SK-N-SH treated with all-trans-retinoic acid at 6 μM for 48 hours (cell line): ENCODE results near the gene SAMD11.
A peak's percentile ranks its signal among the peaks of the same experiment; 100 is the strongest.

ENCODE experiments used
- ATAC-seq: fragments of 200-7000 bp; cut with Tn5 transposase; 3 replicates; pipeline ENCODE4 v1.9.1; 2020; ENCODE audit warnings: mild to moderate bottlenecking, moderate library complexity
- ARNTL ChIP-seq: fragments of 450-650 bp; formaldehyde crosslinking; IDR thresholded peaks from 2 replicates; pipeline ENCODE4 v1.5.0; 2020; ENCODE audit warnings: low read depth, mild to moderate bottlenecking, moderate library complexity, borderline replicate concordance
- BACH2 ChIP-seq: fragments of 250-450 bp; sonication (Bioruptor Pico); IDR thresholded peaks from 2 replicates; pipeline ENCODE4 v1.9.0; 2021; ENCODE audit warnings: mild to moderate bottlenecking, borderline replicate concordance
- CREB5 ChIP-seq: fragments of 250-450 bp; sonication (Bioruptor Pico); IDR thresholded peaks from 2 replicates; pipeline ENCODE4 v1.5.1; 2020; ENCODE audit warnings: low read depth, mild to moderate bottlenecking, moderate library complexity
- CSDC2 ChIP-seq: fragments of 250-450 bp; sonication (Bioruptor Pico); IDR thresholded peaks from 2 replicates; pipeline ENCODE4 v1.5.0; 2020; ENCODE audit warnings: mild to moderate bottlenecking, moderate library complexity
- CSRNP3 ChIP-seq: fragments of 250-450 bp; sonication (Bioruptor Pico); IDR thresholded peaks from 2 replicates; pipeline ENCODE4 v1.5.1; 2021; ENCODE audit warnings: mild to moderate bottlenecking, moderate library complexity
- ESRRG ChIP-seq: fragments of 250-450 bp; sonication (Bioruptor Pico); IDR thresholded peaks from 2 replicates; pipeline ENCODE4 v1.6.1; 2021; ENCODE audit warnings: mild to moderate bottlenecking
- GLIS3 ChIP-seq: fragments of 250-450 bp; sonication (Bioruptor Pico); IDR thresholded peaks from 2 replicates; pipeline ENCODE4 v1.5.0; 2020; ENCODE audit warnings: mild to moderate bottlenecking, moderate library complexity
- OSR1 ChIP-seq: fragments of 250-450 bp; sonication (Bioruptor Pico); IDR thresholded peaks from 2 replicates; pipeline ENCODE4 v1.8.0; 2022; ENCODE audit warnings: moderate library complexity, mild to moderate bottlenecking, inconsistent platforms
- PATZ1 ChIP-seq: fragments of 250-450 bp; sonication (Bioruptor Pico); IDR thresholded peaks from 2 replicates; pipeline ENCODE4 v1.8.0; 2020; ENCODE audit warnings: mild to moderate bottlenecking, moderate library complexity, borderline replicate concordance
- POU6F1 ChIP-seq: fragments of 250-450 bp; sonication (Bioruptor Pico); IDR thresholded peaks from 2 replicates; pipeline ENCODE4 v1.8.0; 2021; ENCODE audit warnings: low read depth, mild to moderate bottlenecking, moderate library complexity, borderline replicate concordance
- PPARA ChIP-seq: fragments of 250-450 bp; sonication (Bioruptor Pico); IDR thresholded peaks from 2 replicates; pipeline ENCODE4 v1.5.0; 2020; ENCODE audit warnings: mild to moderate bottlenecking, borderline replicate concordance
- RARB ChIP-seq: fragments of 250-450 bp; sonication (Bioruptor Pico); IDR thresholded peaks from 2 replicates; pipeline ENCODE4 v1.8.0; 2021; ENCODE audit warnings: mild to moderate bottlenecking, moderate library complexity
- SNAI2 ChIP-seq: fragments of 250-450 bp; sonication (Bioruptor Pico); IDR thresholded peaks from 2 replicates; pipeline ENCODE4 v1.5.0; 2020; ENCODE audit warnings: mild to moderate bottlenecking, moderate library complexity
- TCF4 ChIP-seq: fragments of 250-450 bp; sonication (Bioruptor Pico); IDR thresholded peaks from 2 replicates; pipeline ENCODE4 v1.8.0; 2021; ENCODE audit warnings: mild to moderate bottlenecking, moderate library complexity, borderline replicate concordance
- TOX ChIP-seq: fragments of 250-450 bp; sonication (Bioruptor Pico); IDR thresholded peaks from 2 replicates; pipeline ENCODE4 v1.8.0; 2021; ENCODE audit warnings: mild to moderate bottlenecking, moderate library complexity, borderline replicate concordance
- TSHZ2 ChIP-seq: fragments of 250-450 bp; sonication (Bioruptor Pico); IDR thresholded peaks from 2 replicates; pipeline ENCODE4 v1.5.0; 2020; ENCODE audit warnings: mild to moderate bottlenecking, moderate library complexity
- ZC3H10 ChIP-seq: fragments of 250-450 bp; sonication (Bioruptor Pico); IDR thresholded peaks from 2 replicates; pipeline ENCODE4 v1.5.1; 2021; ENCODE audit warnings: mild to moderate bottlenecking, moderate library complexity
- ZFP3 ChIP-seq: fragments of 250-450 bp; sonication (Bioruptor Pico); IDR thresholded peaks from 2 replicates; pipeline ENCODE4 v1.5.0; 2020; ENCODE audit warnings: mild to moderate bottlenecking, moderate library complexity
- ZFP30 ChIP-seq: fragments of 450-650 bp; formaldehyde crosslinking; IDR thresholded peaks from 2 replicates; pipeline ENCODE4 v1.5.0; 2022; ENCODE audit warnings: mild to moderate bottlenecking, moderate library complexity
- ZNF565 ChIP-seq: fragments of 450-650 bp; formaldehyde crosslinking; conservative IDR thresholded peaks from 2 replicates; pipeline ENCODE4 v1.5.0; 2020; ENCODE audit warnings: low read depth, mild to moderate bottlenecking, moderate library complexity
- ZNF70 ChIP-seq: fragments of 450-650 bp; formaldehyde crosslinking; IDR thresholded peaks from 2 replicates; pipeline ENCODE4 v1.5.0; 2020; ENCODE audit warnings: mild to moderate bottlenecking, moderate library complexity
- ZNF8 ChIP-seq: fragments of 450-650 bp; formaldehyde crosslinking; IDR thresholded peaks from 2 replicates; pipeline ENCODE4 v1.5.0; 2020; ENCODE audit warnings: mild to moderate bottlenecking, moderate library complexity

Gene SAMD11

GRCh38 chr1:931380-932172, 7.9 kb downstream of the SAMD11 start:
- TF ChIP-seq RARB, result no peak
- no peak for TF ChIP-seq GLIS3 (CRISPR knock-in tag)
- TF ChIP-seq ESRRG, result no peak
- no peak for TF ChIP-seq TCF4
- TF ChIP-seq TSHZ2, result no peak
- no peak for TF ChIP-seq OSR1 (CRISPR knock-in tag)
- TF ChIP-seq ZFP3 (CRISPR knock-in tag), result peak; percentile 95
- no peak for TF ChIP-seq ZNF565 (CRISPR knock-in tag)
- no peak for ATAC-seq

- no peak for ATAC-seq
- TF ChIP-seq CSRNP3 (CRISPR knock-in tag) (no peak), PATZ1 (no peak), GLIS3 (CRISPR knock-in tag) (no peak), SNAI2 (CRISPR knock-in tag) (no peak), BACH2 (CRISPR knock-in tag) (no peak), PPARA (CRISPR knock-in tag) (no peak), CREB5 (CRISPR knock-in tag) (no peak)
- TF ChIP-seq, all 23 proteins: peak for 0
Measured at GRCh38 chr1:932173-932510, 8.4 kb downstream of the SAMD11 start.

- TF ChIP-seq ZC3H10 (CRISPR knock-in tag) (no peak), ESRRG (no peak), TSHZ2 (no peak), ZNF70 (CRISPR knock-in tag) (no peak), RARB (no peak), CSDC2 (CRISPR knock-in tag) (no peak), ARNTL (CRISPR knock-in tag) (no peak), PPARA (CRISPR knock-in tag) (no peak), ZNF8 (no peak), TOX (no peak), OSR1 (CRISPR knock-in tag) (no peak), GLIS3 (CRISPR knock-in tag) (no peak), POU6F1 (CRISPR knock-in tag) (no peak), CSRNP3 (CRISPR knock-in tag) (no peak), ZFP3 (CRISPR knock-in tag) (no peak), ZFP30 (CRISPR knock-in tag) (no peak)
- TF ChIP-seq, all 23 proteins: peak for 0
- ATAC-seq, result no peak; the same call in 2 of the 3 replicates
Measured at GRCh38 chr1:932776-933602, 9.3 kb downstream of the SAMD11 start.
